ENCODE measurements around the gene MMP21.

Gene MMP21

GRCh38 chr10:125792342-125793300 lies 17.0 kb upstream of the MMP21 start:
- no peak for DNase-seq (ENCODE audit: low spot score)

- no peak for DNase-seq (ENCODE audit: low spot score)
These were observed 12.8 kb upstream of the MMP21 start for GRCh38 chr10:125788156-125789034.

GRCh38 chr10:125785791-125786190 lies 10.2 kb upstream of the MMP21 start:
- no peak for DNase-seq (ENCODE audit: low spot score)

- no peak for DNase-seq (ENCODE audit: low spot score)
These were observed 8.3 kb upstream of the MMP21 start for GRCh38 chr10:125783957-125784356.

GRCh38 chr10:125783408-125783807 lies 7.8 kb upstream of the MMP21 start:
- no peak for DNase-seq (ENCODE audit: low spot score)

GRCh38 chr10:125782616-125783015 lies 7.0 kb upstream of the MMP21 start:
- DNase-seq (ENCODE audit: low spot score): no peak

- DNase-seq (ENCODE audit: low spot score): no peak
These were observed 6.4 kb upstream of the MMP21 start for GRCh38 chr10:125782054-125782453.

GRCh38 chr10:125781374-125781773 lies 5.8 kb upstream of the MMP21 start:
- no peak for DNase-seq (ENCODE audit: low spot score)

GRCh38 chr10:125779403-125780327 lies 4.0 kb upstream of the MMP21 start:
- no peak for DNase-seq (ENCODE audit: low spot score)

GRCh38 chr10:125778556-125778955 lies 2.9 kb upstream of the MMP21 start:
- no peak for DNase-seq (ENCODE audit: low spot score)

GRCh38 chr10:125777806-125778205 lies 2.2 kb upstream of the MMP21 start:
- DNase-seq (ENCODE audit: low spot score): no peak

- no peak for DNase-seq (ENCODE audit: low spot score)
These were observed 935 bp downstream of the MMP21 start for GRCh38 chr10:125774581-125775191.

- no peak for DNase-seq (ENCODE audit: low spot score)
These were observed 1.7 kb downstream of the MMP21 start for GRCh38 chr10:125773687-125774543.

GRCh38 chr10:125772864-125773180 lies 2.8 kb downstream of the MMP21 start:
- no peak for DNase-seq (ENCODE audit: low spot score)

GRCh38 chr10:125772112-125772863 lies 3.3 kb downstream of the MMP21 start:
- no peak for DNase-seq (ENCODE audit: low spot score)

- no peak for DNase-seq (ENCODE audit: low spot score)
These were observed 4.8 kb downstream of the MMP21 start for GRCh38 chr10:125770844-125771243.

- DNase-seq (ENCODE audit: low spot score): no peak
These were observed 6.4 kb downstream of the MMP21 start for GRCh38 chr10:125769175-125769574.

- peak; percentile 34 for DNase-seq (ENCODE audit: low spot score)
These were observed 7.3 kb downstream of the MMP21 start for GRCh38 chr10:125768219-125768855.

- DNase-seq (ENCODE audit: low spot score): no peak
These were observed 9.1 kb downstream of the MMP21 start for GRCh38 chr10:125766511-125766910.

Data from pons (tissue), 1 donor.